HG02884 (cell line): ENCODE data around the gene LAD1.

Source experiments
- ATAC-seq: cut with Tn5 transposase; IDR thresholded peaks from one replicate; pipeline ENCODE4 v1.9.1; 2021; ENCODE audit warnings: mild to moderate bottlenecking, moderate library complexity; ENCODE audit not compliant: unreplicated experiment

The LAD1 gene

GRCh38 chr1:201395936-201396335 is 3.2 kb downstream of the LAD1 start:
- no peak for ATAC-seq

- no peak for ATAC-seq
Measured at GRCh38 chr1:201394591-201394990, 4.5 kb downstream of the LAD1 start.

- ATAC-seq = no peak
Measured at GRCh38 chr1:201393076-201393475, 6.0 kb downstream of the LAD1 start.

- ATAC-seq = no peak
Measured at GRCh38 chr1:201391651-201392511, 7.2 kb downstream of the LAD1 start.

- ATAC-seq = no peak
Measured at GRCh38 chr1:201391225-201391624, 7.9 kb downstream of the LAD1 start.

- no peak for ATAC-seq
Measured at GRCh38 chr1:201389051-201389450, 10.1 kb downstream of the LAD1 start.

GRCh38 chr1:201386208-201386607 is 12.9 kb downstream of the LAD1 start:
- no peak for ATAC-seq

- ATAC-seq = no peak
Measured at GRCh38 chr1:201385299-201385891, 13.7 kb downstream of the LAD1 start.

GRCh38 chr1:201384406-201384782 is 14.7 kb downstream of the LAD1 start:
- no peak for ATAC-seq

- ATAC-seq = no peak
Measured at GRCh38 chr1:201383647-201384405, 15.3 kb downstream of the LAD1 start.

GRCh38 chr1:201381130-201381529 is 18.0 kb downstream of the LAD1 start:
- no peak for ATAC-seq

GRCh38 chr1:201379733-201380242 is 19.3 kb downstream of the LAD1 start:
- ATAC-seq = no peak

- no peak for ATAC-seq
Measured at GRCh38 chr1:201378804-201379203, 20.3 kb downstream of the LAD1 start.

- ATAC-seq = no peak
Measured at GRCh38 chr1:201377611-201378092, 21.5 kb downstream of the LAD1 start, which contains the start of gene TNNT2. Gene TNNT2, minus strand, starts transcription at chr1:201377680. Its CDS starts 4,426 bp downstream, at chr1:201373254.

GRCh38 chr1:201376464-201377374 is 22.4 kb downstream of the LAD1 start:
- no peak for ATAC-seq

- no peak for ATAC-seq
Measured at GRCh38 chr1:201376107-201376463, 23.0 kb downstream of the LAD1 start.

GRCh38 chr1:201375169-201375568 is 24.0 kb downstream of the LAD1 start:
- ATAC-seq = no peak

GRCh38 chr1:201374364-201374763 is 24.8 kb downstream of the LAD1 start:
- ATAC-seq = no peak

GRCh38 chr1:201371792-201372191 is 27.3 kb downstream of the LAD1 start:
- ATAC-seq = no peak

GRCh38 chr1:201371276-201371675 is 27.8 kb downstream of the LAD1 start:
- no peak for ATAC-seq
